GM12801 (cell line): ENCODE results near the gene SYVN1.

Source experiments
- TF ChIP-seq, protein P1 (sequence below): IDR thresholded peaks from one replicate; pipeline ENCODE4 v1.5.1; 2011; ENCODE audit warnings: control low read depth; ENCODE audit not compliant: insufficient read length; ENCODE audit errors: extremely low read depth

Gene SYVN1

DNA sequence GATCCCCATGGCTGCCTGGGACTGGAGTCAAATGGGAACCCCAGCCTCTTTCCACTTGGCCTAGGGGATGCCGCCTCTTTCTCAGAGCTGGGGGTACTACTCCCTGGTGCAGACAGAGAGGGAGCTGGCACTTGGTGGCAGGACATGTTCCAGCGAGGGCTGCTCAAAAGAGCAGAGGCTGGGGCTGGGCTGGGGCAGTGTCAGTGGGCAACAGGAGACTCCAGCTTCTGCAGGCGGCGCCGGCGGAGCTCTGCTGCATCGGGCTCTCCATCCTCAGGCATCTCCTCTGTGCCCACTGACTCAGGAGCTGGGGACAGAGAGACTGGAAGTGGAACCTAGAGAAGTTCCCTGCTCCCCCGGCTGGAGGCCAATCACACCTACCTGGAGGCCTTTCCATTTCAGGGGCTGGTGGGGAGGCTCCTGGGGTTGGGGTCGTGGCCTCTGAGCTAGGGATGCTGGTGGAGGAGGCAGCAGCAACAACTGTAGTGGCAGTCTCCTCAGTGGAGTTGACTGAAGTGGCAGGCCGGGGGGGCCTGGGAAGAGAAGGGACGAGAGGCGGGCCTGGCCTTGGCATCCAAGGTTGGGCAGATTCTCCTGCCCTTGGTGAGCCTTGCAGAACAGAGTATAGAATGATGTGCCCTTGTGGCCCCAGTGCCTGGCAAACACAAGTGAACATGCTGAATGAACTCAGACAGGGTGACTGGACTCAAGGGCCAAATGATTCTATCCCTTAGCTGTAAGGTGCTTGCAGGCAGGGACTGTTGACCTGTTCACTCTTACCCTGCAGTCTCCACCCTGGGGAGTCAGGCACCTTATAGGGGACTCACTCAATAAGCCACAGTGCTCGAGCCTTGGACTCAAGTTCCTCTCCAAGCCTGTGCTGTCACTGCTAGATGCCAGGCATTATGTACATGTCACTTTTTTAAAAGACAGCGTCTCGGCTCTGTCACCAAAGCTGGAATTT is 5.9 kb downstream of the SYVN1 start:
- TF ChIP-seq, protein P1, sequence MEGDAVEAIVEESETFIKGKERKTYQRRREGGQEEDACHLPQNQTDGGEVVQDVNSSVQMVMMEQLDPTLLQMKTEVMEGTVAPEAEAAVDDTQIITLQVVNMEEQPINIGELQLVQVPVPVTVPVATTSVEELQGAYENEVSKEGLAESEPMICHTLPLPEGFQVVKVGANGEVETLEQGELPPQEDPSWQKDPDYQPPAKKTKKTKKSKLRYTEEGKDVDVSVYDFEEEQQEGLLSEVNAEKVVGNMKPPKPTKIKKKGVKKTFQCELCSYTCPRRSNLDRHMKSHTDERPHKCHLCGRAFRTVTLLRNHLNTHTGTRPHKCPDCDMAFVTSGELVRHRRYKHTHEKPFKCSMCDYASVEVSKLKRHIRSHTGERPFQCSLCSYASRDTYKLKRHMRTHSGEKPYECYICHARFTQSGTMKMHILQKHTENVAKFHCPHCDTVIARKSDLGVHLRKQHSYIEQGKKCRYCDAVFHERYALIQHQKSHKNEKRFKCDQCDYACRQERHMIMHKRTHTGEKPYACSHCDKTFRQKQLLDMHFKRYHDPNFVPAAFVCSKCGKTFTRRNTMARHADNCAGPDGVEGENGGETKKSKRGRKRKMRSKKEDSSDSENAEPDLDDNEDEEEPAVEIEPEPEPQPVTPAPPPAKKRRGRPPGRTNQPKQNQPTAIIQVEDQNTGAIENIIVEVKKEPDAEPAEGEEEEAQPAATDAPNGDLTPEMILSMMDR: no peak

DNA sequence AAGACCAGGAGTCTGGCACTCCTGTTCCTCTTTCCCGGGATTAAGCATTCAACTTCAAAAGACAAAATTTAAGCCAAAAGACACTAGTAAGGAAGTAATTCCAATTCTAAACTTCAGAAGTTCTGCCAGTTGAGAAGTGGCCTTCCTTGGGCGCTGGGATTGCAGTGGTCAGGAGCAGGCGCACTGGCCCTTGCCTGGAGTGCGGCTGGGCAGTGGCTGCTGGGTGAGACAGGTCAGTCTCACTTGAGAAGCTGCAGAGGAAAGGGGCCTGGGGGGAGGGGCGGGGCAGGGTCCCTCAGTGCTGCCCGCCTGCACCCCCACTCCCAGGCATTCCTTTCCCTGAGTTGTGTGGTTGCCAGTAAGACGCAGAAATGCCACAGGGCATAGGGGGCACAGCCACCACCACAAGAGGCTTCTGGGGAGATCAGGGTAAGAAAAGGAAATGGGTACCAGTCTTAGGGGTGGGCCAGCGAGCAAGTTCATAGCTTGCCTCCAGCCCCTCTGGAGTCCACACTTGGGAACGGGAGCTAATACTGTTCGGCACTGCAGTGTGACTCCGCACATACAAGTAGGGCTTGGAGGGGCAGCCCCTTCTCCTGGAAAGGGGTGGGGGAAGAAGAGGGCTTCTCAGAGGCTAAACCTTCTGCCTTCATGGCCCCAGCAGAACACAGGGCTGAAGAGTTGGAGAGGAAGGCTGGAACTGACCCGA is 6.7 kb downstream of the SYVN1 start:
- TF ChIP-seq, protein P1: no peak

GRCh38 chr11:65126624-65127274 is 7.6 kb downstream of the SYVN1 start:
- TF ChIP-seq, protein P1: no peak

DNA sequence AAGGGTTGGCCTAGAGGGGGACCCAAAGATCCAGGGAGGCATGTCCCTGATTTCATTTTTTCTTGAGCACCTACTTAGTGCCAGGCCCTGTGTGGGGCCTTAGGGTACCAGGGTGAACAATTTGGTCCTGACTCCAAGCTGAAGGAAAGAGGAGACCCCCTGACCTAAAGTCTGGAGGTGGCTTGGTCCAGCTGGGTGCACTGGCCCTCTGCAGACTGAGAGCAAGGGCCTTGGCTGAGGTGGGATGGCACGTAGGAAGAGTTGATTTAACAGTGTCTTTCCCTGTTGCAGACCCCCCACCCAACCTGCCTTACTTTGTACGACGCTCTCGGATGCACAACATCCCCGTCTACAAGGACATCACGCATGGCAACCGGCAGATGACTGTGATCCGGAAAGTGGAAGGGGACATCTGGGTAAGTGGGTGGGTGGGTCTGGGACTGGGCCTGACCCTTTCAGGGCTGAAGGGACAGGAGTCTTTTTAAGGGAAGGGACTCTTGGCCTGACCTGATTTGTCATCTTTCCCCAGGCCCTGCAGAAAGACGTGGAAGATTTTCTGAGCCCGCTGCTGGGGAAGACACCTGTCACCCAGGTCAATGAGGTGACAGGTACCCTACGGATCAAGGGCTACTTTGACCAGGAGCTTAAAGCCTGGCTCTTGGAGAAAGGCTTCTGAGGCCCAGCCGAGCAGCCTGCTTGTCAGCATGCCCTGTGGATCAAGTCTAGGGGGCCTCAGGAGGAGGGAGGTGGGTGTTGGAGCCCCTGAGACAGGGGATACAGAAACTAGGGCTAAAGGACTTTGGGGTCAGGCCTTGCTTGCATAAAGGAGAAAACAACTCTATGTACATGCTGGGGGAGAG is 8.9 kb downstream of the SYVN1 start:
- TF ChIP-seq, protein P1: no peak

DNA sequence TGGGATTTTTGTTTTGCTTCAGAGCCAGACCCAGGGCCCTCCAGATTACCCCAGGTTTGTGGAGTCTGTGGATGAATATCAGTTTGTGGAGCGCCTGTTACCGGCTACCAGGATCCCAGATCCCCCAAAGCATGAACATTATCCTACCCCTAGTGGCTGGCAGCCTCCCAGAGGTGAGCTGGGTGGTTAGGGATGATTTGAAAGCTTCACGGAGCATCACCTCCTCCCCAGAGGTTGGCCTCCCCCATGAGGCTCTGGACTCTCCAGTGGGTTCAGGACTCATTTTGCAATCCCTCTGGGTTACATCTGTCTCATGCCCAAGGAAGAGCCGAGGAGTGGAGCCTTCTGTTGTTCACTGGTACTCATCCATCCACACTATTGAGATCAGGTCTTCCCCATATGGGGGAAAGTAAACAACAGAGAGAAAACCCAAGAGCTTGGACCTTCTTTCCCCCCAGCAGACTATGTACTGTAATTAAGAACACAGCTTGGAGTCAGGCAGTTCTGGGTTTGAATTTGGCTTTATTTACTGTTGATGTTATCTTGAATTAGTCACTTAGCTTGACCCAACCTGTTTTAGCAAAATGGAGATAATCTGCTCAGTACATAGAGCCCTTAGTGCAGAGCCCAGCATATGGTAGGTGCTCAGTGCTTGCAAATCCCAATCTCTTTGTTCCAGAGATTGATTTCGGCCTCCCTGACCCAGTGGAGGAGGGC is 9.7 kb downstream of the SYVN1 start:
- TF ChIP-seq, protein P1: no peak

- TF ChIP-seq, protein P1: no peak
Observed at GRCh38 chr11:65121865-65122696, 12.2 kb downstream of the SYVN1 start, which contains the start of the genes FAU and MRPL49. TSS of gene FAU (minus strand) at chr11:65122134. CDS start at chr11:65121813, 321 bp downstream. TSS of gene MRPL49 (plus strand) at chr11:65122321. CDS start at chr11:65122347, 26 bp downstream.
